Measurements from ENCODE around the gene MID1.

GRCh38 chrX:10630320-10630719, 9.9 kb upstream of the MID1 start:
- TF ChIP-seq CTCF (IDR thresholded peaks at IDR 0.05) (no peak), POLR2A (IDR thresholded peaks at IDR 0.05) (no peak), POLR2AphosphoS5 (IDR thresholded peaks at IDR 0.05) (no peak)

All from breast epithelium (tissue), 3 donors.